ENCODE measurements around the gene SLC38A3.
A peak's percentile ranks its signal among the peaks of the same experiment; 100 is the strongest.
"Not testable (repeated sequence)": the region's sequence is repeated elsewhere in the genome, so short reads cannot be mapped to it uniquely, and the experiment has no call there.

The SLC38A3 gene

DNA sequence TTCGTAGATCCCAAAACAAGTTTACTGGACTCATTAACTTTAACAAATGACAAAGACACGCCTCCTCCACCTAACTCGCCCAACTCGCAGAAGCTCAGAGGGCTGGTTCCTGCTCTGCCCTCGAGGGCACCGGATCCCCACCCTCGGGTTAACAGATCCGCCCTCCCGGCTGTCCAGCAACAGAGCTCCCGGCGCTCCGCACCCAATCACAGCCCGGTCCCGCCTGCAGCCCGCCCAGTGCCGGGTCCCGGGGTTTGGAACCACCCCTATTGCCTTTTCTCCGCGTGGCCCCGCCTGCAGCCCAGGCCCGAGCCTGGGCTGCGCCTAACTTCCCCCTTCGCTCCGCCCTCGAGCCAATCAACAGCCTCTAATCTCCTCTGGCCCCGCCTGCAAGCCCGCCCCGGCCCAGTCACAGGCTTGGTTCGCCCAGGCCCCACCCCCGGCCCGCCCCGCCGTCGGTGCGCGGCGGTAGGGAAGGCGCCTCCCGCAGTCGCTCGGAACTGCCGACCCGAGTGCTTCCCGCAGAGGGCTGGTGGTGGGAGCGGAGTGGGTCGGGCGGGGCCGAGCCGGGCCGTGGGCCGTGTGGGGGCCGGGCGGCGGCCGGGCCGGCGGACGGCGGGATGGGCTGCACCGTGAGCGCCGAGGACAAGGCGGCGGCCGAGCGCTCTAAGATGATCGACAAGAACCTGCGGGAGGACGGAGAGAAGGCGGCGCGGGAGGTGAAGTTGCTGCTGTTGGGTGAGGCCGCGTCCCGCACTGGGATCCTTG, 30.8 kb downstream of the SLC38A3 start, which contains the start of gene GNAI2:
TSS of gene GNAI2 (plus strand) at position 489 of the 768 bp plus-strand sequence. CDS start at position 621, 132 bp downstream.
- DNase-seq (ENCODE audit: low read depth): peak; percentile 98

DNA sequence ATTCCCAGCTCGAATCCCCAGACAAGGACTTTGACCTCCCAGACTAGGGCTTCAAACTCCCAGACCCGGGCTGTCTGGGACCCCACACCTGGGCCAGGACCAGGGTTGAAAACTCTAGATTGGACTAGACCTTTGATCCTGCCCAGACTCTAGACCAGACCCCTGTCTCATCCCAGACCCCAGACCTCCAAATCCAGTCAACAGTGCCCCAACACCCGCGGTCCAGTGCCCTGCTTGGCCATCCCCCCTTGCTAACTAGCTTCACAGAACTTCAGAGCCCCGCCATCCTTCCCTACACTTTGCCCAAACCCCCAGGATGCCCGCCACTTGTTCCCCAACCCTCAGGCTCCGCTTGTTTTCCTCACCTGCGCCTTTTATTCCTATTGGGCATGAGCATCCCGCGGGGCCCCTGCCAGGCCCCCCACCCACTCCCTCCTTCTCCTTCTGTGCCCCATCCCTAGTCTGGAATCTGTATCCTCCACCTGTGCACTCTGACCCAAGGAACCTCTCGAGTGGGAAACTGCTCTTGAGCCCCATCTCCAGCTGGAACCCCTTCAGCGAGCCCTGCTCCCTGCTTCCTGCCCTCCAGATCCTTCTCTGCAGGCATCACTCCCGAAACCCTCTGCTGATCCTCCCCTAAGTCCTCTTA, 31.5 kb downstream of the SLC38A3 start:
- DNase-seq (ENCODE audit: low read depth): no peak

DNA sequence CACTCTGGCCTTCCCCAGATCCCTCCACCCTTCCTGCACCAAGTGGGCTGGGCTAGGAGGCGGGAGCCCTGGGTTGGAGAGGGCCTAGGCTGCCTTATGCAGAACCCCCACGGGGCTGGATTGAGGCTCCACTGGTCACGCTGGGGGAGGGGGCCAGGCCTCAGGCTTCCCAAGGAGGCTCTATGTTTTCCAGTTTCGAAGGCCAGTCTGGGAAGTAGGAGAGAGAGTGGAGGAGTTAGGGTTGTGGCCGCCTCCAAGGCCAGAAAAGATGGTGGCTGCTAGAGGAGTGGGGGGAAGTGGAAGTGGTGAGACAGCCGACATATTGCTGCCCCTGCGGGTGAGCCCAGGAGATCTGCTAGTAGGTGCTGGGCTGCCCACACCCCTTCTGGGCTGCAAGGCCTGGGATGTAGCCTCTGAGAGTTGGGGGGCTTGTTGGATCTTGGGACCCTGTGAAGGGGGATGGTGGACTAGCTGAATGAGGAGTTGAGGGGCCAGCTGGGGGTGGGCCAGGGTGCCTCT, 32.1 kb downstream of the SLC38A3 start:
- peak; percentile 58 for DNase-seq (ENCODE audit: low read depth)

DNA sequence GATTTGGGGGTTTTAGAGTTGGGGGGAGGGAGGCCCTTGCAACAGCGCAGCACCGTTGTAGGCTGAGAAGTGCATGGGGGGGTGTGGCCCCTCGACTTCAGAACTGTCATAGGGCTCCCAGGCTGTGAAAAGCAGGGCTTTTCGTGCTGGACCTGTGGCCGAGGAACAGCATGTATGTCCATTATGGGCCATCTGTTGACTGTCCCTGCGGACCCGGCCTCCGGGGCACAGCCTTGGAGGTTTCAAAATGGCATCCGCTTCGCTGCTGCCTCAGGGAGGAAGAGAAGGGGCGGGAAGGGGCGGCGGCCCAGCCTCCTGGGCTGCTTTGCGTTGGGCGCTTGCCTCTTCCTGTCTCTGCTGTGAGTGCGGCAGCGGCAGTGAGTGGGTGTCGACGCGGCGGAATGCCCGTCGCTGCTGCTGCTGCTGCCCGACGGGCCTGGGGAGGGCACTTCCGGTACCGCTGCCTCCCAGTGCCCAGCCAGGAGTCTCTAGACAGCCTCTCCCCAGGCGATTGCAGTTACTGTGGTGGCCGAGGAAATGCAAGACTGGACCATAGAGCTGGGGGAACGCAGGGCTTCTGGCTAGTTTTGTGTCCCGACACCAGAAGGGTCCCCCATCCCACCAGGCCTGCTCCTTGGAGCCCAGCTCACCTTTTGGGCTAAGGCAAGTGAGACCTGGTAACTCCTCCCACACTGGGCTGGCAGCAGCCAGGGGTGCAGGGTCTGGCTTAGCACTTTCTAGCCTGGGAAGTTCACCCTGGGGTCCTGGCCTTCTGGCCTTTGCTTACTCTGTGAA, 32.9 kb downstream of the SLC38A3 start:
- DNase-seq (ENCODE audit: low read depth): peak; percentile 90

DNA sequence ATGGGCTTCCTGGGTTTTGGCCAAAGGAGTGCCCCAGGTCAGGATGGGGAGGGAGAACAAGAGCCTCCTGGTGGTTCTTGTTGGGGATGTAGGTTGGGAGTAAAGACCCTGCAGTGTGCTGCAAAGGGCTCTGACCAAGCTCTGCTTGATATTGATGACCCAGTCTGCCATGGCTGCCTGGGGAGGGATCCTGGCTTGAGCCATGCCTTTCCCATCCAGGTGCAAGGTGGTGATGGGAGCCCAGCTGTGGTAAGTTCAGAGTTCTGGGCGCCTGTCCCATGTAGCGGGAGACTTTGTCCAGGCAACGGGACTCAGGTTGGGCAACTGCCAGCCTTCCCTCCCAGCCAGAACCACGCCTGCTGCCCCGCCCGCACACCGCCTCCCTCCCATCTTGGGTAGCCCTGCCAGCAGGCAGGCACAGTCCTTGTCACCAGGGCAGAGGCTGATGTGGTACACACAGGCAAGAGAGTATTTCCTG, 33.5 kb downstream of the SLC38A3 start:
- DNase-seq (ENCODE audit: low read depth): no peak

DNA sequence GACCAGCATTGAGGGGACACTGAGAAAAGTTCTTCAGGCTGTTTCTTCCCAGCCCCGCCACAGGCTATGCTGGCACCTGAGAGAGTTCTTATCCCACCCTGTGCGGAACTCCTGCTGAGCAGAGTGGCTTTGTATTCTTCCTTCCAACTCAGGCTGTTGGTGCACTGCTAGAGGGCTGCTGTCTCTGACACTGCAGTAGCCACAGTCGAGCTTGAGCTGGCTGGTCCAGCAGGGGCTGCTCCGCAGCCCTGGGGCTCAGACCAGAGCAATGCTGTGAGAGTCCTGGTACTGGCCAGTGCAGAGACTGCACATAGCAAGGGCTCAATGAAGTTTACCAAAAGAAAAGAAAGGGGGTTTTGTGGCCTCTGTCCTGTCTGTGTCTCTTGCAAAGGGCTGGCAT, 34.6 kb downstream of the SLC38A3 start:
- DNase-seq (ENCODE audit: low read depth): no peak

DNA sequence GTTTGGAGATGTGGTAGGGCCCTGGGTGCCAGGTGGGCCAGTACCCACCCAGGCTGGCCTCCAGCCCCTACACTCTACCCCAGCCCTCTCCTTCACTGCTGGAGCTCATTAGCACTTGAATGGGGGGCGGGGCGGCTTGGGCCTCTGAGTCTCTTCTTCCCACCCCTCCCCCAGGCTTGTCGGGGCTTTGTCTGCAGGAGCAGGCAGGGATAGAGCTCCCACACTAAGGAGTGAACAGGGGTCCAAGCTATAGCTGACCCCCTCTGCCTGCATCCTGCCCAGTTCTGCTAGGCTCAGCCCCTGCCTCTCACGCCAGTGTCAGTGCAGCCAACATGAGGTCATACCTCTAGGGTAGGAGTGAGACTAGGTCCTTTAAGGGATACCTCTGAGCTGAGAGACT, 36.1 kb downstream of the SLC38A3 start:
- DNase-seq (ENCODE audit: low read depth): no peak

DNA sequence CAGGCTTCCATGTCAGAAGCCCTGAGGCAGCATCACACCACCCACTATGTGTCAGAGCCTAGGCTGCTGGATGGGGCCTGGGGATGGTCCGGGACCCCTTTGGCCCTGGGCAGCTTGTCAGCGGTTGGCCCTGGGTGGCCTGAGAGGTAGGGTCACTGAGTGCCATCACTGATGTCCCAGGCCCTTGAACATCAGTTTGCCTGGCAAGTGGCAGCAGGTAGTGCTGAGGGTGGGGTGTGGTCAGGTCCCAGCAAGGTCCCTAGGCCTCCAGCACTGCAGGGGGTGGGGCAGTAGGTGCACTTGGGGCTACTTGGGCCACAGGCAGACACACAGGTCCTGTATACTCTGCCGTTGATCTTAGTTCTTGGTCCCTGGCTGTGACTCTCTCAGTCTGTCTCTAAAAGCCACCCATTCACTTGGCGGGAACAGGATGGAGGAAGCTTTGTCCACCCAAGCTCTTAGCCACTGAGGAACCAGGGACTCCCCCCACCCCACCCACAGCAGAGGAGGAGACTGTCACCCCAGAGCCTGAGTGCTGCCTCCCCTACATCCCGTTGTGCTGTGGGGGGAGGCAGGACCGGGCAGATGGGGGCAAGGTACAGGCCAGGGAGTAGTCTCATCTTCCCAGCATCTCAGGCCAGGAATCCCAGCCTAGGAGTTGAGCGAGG, 36.8 kb downstream of the SLC38A3 start:
- DNase-seq (ENCODE audit: low read depth): no peak

DNA sequence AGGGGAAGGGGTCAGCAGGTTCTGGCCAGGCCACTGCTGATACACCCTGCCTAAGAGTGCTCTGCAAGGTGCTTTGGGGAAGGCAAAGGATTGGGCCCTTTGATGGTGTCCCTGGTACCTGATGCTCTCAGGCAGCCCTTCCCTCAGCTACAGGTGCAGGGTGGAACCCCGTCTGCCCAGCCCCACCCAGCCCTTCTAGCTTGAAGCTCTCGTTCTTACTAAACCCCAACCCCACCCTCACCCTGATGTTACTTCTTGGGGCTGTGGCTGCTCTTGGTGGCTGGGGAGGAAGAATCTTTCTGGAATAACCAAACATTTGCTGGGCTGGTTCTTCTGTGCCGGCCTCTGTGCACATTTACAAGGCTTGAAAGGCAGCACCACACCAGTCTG, 37.3 kb downstream of the SLC38A3 start:
- DNase-seq (ENCODE audit: low read depth): no peak

DNA sequence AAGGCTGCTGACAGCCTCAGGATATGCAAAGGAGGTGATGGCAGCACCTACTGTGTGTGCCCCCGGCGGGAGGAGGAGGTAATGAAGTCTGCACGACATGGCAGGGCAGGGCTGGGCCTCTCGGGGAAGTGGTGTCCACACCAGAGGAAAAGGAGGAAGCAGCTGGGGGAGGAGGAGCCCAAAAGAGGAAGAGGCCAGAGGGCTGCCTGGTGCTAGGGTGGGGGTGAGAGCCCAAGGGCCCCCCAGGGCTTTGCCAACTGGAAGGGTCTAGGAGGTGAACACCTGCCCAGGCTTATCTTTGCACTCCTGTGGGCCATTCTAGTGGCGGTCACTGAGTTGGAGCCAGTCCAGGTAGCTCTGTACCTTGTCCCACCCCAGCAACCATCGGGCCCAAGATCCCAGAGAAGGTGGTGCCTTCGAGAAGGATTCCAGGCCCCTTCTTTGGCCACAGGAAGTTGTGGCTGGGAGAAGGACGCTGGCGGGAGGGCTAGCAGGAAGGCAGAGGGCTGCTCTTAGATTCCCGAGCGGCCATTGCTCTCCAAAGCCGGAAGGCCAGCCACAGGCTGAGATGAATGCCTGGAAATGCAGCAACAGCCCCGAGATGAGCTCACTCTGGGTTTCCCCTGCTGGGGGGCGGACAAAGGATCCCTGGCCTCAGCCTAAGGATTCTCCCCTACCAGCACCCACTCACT, 37.9 kb downstream of the SLC38A3 start:
- DNase-seq (ENCODE audit: low read depth): peak; percentile 83

DNA sequence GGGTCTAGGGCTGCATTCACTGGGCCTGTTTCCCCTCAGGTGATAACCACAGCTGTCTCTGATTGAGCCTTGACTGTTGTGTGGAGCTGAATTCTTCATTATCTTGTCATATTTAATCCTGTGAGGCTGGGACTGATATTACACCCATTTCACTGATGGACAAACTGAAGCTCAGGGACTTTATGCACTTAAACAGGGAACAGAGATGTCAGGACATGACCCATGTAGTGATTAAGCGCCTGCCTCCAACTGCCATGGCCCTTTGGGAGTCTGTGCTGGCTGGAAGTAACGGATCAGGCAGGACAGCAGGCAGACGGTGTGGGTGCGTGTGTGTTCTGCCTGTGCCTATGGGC, 38.4 kb downstream of the SLC38A3 start:
- DNase-seq (ENCODE audit: low read depth): no peak

DNA sequence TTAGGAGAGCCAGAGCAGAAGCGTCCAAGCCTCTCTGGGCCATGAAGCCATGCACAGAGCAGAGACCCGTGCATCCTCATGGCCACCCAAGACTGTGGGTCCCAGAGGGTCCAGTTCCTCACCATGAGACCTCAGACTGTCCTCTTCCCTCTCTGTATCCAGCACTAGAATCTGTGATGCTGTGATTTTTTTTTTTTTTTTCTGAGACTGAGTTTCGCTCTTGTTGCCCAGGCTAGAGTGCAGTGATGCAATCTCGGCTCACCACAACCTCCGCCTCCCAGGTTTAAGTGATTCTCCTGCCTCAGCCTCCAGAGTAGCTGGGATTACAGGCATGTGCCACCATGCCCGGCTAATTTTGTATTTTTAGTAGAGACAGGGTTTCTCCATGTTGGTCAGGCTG, 39.7 kb downstream of the SLC38A3 start:
- not testable (repeated sequence) for DNase-seq (ENCODE audit: low read depth)

DNA sequence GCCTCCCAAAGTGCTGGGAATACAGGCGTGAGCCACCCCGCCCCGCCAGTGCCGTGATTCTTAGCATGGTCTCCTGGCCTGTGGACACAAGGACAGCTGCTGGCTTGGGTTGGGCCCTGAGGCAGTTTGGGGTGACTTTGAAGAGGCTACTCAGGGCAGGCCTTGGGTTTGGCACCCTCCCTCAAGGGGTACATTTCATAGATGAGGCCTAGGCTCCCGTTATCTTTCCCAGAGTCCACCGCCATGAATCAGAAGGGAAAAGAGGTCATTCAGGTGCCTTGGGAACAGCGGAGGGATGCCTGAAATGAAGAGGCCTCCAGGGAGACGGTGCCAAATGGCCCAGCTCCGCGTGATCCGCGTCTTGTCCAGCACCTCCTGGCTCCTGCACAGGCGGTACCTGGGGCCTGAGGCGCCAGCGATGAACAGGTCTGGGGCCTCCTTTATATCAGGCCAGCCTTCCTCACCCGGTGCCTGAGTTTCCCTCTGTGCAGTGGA, 40.2 kb downstream of the SLC38A3 start:
- no peak for DNase-seq (ENCODE audit: low read depth)

DNA sequence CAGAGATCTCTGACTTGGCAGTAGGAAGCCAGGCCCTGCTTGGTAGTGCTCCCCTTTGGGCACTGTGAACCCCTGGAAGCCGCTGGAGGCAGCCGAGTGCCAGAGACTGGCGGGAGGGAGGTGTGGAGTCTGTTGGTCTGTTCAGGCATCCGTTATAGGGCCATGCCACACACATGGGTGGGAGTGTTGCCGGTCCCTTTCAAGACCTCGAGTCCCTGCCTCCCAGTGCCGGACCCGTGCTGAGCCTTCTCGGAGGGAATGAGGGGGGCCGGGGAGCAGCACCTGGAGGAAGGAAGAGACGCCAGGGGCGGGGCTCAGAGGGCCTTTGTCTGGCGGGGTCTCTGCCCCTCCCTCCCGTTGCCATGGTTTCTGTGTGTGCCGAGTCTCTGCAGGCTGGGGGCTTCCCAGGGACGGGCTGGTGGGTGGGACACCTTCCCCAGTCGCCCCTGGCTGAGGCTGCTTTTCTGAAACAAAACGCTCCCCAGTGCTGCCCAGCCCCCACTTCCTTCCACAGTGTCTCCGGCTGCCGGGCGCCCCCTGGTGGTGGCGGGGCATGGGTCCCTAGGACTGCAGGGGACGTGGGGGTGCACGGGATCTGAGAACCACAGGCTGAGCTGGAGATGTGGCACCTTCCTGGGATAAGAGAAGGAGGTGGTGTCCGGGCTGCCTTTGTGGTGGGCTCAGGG, 40.9 kb downstream of the SLC38A3 start:
- DNase-seq (ENCODE audit: low read depth): peak; percentile 89

DNA sequence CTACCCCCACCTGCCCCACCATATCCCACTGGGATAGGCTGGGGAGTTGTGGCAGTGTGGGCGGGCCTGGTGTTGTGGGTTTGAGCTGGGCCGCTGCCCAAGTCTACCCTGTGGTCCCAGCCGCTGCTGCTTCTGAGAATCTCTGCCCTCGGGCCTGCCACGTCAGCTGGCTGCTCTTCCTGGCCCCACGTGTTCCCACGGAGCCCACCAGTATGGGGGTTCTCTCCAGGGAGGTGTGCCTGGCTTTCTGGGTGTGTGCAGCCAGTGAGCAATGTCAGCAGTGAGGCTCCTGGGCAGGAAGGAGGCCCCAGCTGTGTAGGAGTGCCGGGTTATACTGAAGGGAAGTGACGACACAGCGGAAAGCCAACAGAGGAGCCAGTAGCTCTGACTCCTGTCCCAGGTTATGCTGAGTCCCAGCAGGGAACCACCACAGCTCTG, 41.5 kb downstream of the SLC38A3 start:
- peak; percentile 99 for DNase-seq (ENCODE audit: low read depth)

DNA sequence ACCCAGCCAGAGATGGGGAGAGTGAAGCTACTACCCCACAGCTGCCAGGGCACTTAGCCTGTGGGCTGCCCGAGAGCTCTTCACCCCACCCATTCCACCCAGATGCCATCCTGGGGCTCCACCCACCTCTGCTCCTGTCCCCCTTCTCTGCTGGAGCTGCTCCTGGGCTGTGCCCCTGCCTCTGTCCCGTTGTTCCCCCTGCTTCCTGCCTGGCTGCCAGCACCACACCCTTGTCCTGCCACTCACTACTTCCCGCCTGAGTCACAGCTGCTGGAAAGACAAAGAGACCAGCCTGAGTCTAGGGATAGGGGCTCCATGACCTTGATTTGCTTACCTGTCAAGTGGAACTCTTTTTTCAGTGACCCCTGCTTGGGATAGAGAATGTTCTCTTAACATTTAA, 43.3 kb downstream of the SLC38A3 start:
- DNase-seq (ENCODE audit: low read depth): peak; percentile 66

DNA sequence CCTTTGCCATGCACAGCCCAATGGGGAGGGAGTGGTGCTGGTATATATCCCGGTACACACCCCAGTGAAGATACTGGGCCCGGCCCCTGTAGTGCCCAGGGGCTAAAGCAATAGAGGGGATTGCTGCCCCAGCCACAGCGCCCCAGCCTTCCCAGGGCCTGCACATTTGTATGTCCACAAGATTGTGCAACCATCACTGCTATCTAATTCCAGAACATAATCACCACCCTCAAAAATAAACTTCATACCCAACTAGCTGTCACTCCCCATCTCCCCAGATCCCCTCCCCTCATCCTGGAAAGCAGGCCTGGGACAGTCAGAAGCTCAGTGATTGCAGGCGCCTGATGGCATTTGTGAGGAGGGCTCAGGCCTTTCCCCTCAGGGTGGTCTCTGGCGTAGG, 44.4 kb downstream of the SLC38A3 start:
- no peak for DNase-seq (ENCODE audit: low read depth)

DNA sequence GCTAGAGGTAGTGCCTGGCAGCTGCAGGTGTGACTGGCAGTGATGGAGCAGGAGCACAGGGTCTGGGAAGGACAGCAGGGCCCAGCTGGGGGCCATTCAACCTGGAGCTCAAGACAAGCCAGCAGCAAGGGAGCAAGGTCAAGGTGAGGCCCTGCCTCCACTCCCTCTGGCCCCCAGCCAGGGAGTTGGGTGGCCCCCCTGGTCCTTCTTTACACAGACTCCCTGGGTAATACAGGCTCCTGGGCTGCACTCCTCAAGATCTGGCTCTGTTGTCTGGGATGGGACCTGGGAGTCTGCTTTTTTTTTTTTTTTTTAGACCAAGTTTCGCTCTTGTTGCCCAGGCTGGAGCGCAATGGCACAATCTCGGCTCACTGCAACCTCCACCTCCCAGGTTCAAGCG, 45.4 kb downstream of the SLC38A3 start:
- DNase-seq (ENCODE audit: low read depth): no peak

DNA sequence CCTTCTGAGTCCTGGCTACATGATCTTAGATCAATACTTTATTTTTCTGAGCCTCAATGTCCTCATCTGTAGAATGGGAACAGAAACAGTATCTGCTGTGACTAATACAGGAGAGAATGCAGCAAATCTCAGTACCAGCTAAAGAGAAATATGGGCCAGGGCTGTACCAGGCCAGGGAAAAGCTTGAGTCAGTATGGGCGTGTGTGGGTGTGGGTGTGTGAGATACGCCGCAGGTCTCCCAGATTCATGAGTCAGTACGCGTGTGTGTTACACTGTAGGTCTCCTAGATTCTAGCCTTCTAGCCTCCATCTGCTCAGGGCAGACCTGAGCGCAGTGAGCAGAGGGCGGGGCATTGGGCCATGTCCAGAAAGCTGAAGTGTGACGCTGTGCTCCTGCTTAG, 46.1 kb downstream of the SLC38A3 start:
- DNase-seq (ENCODE audit: low read depth): peak; percentile 98

DNA sequence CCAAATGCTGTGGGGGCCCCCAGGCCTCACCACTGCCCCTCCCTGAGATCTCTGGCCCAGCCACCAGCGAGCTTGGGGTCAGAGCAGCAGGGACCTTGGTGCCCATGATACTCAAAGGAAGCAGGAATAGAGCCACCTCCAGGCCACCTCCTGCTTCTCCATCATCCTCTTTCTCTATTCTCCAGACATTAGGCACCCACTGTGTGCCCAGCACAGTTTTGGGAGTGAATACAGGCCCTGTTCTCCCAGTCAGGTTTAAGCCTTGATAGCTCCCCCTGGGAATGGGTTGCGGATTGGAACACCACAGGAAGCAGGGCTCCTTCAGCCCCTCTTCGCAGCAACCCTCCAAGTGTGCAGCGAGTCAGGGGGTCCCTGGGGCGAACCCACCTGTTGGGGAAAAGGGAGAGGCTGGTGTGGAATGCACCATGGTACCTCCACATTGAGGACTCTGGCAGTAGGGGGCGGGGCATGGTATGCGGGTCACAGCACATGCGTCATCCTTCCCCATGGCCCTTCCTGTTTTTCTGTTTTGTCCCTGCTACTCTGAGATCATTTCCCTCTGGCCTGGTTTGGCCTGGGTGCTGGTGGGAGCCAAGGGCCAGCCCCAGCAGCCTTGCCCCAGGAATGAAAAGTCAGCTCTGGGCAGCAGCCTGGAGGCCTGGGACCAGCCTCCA, 49.6 kb downstream of the SLC38A3 start:
- peak; percentile 78 for DNase-seq (ENCODE audit: low read depth)
